UCSD-AML1 (cell line): ENCODE data around the gene HSH2D.
A peak's percentile ranks its signal among the peaks of the same experiment; 100 is the strongest.
"Not testable (repeated sequence)": the region's sequence is repeated elsewhere in the genome, so short reads cannot be mapped to it uniquely, and the experiment has no call there.

ENCODE experiments used
- DNase-seq: peaks from one replicate; lab custom pipeline; 2025; ENCODE audit not compliant: unreplicated experiment; lab: John Stamatoyannopoulos, UW

The HSH2D gene

GRCh38 chr19:16154557-16154956, 11.1 kb downstream of the HSH2D start:
- DNase-seq: no peak

GRCh38 chr19:16155128-16155527, 11.6 kb downstream of the HSH2D start:
- DNase-seq: no peak

- no peak for DNase-seq
These were observed 13.4 kb downstream of the HSH2D start for GRCh38 chr19:16156904-16157303.

- DNase-seq: no peak
These were observed 14.1 kb downstream of the HSH2D start for GRCh38 chr19:16157601-16158000.

- DNase-seq: no peak
These were observed 16.2 kb downstream of the HSH2D start for GRCh38 chr19:16159655-16160054.

- no peak for DNase-seq
These were observed 17.0 kb downstream of the HSH2D start for GRCh38 chr19:16160445-16160942.

- no peak for DNase-seq
These were observed 17.6 kb downstream of the HSH2D start for GRCh38 chr19:16160943-16161560.

- DNase-seq: no peak
These were observed 18.4 kb downstream of the HSH2D start for GRCh38 chr19:16161840-16162239.

- no peak for DNase-seq
These were observed 20.9 kb downstream of the HSH2D start for GRCh38 chr19:16164222-16164890.

GRCh38 chr19:16166417-16166816, 22.9 kb downstream of the HSH2D start:
- DNase-seq: no peak

GRCh38 chr19:16167055-16167454, 23.6 kb downstream of the HSH2D start:
- no peak for DNase-seq

GRCh38 chr19:16168465-16169081, 25.1 kb downstream of the HSH2D start:
- peak; percentile 39 for DNase-seq

- no peak for DNase-seq
These were observed 26.6 kb downstream of the HSH2D start for GRCh38 chr19:16170134-16170533.

GRCh38 chr19:16175954-16176353, 32.5 kb downstream of the HSH2D start:
- DNase-seq: no peak

GRCh38 chr19:16178866-16179265, 35.4 kb downstream of the HSH2D start:
- DNase-seq: not testable (repeated sequence)

- no peak for DNase-seq
These were observed 37.1 kb downstream of the HSH2D start for GRCh38 chr19:16180611-16181010.

GRCh38 chr19:16184665-16185122, 41.2 kb downstream of the HSH2D start:
- DNase-seq: no peak

GRCh38 chr19:16185123-16185767, 41.8 kb downstream of the HSH2D start, which contains the start of gene FAM32A:
TSS of gene FAM32A (plus strand) at chr19:16185410. CDS start at chr19:16185443, 33 bp downstream.
- peak; percentile 98 for DNase-seq

GRCh38 chr19:16185768-16186123, 42.3 kb downstream of the HSH2D start:
- peak; percentile 48 for DNase-seq

GRCh38 chr19:16188521-16188920, 45.0 kb downstream of the HSH2D start:
- DNase-seq: no peak

- DNase-seq: no peak
These were observed 46.7 kb downstream of the HSH2D start for GRCh38 chr19:16190198-16190597.

- no peak for DNase-seq
These were observed 47.3 kb downstream of the HSH2D start for GRCh38 chr19:16190736-16191135.
